H9 (cell line): Measurements from ENCODE around the gene UGT2A1. TPM values are rescaled to one million over a fixed set of nuclear protein-coding genes. Genes with fewer than 3 reads are reported as not detected.

Source experiments
- DNase-seq: peaks from one replicate; pipeline ENCODE4 v3.0.0-alpha.2; 2017
- H2AFZ ChIP-seq: one replicate; pipeline ENCODE4 v1.6.1; 2013; ENCODE audit warnings: mild to moderate bottlenecking, low read length, control low read depth, moderate library complexity
- H2AK5ac ChIP-seq: 2 replicates; pipeline ENCODE4 v1.6.1; 2013; ENCODE audit warnings: low read length, control low read depth, mixed read lengths; ENCODE audit not compliant: insufficient read length
- H2BK120ac ChIP-seq: one replicate; pipeline ENCODE4 v1.6.1; 2013; ENCODE audit warnings: low read depth, mild to moderate bottlenecking, low read length, control low read depth, inconsistent platforms; ENCODE audit not compliant: poor library complexity, severe bottlenecking
- H2BK12ac ChIP-seq: 2 replicates; pipeline ENCODE4 v1.6.1; 2013; ENCODE audit warnings: low read length, control low read depth, mixed read lengths, low read depth; ENCODE audit not compliant: insufficient read length
- H2BK15ac ChIP-seq: 2 replicates; pipeline ENCODE4 v1.6.1; 2013; ENCODE audit warnings: low read depth, low read length, control low read depth
- H2BK20ac ChIP-seq: one replicate; pipeline ENCODE4 v1.6.1; 2013; ENCODE audit warnings: low read depth, mild to moderate bottlenecking, low read length, control low read depth, inconsistent platforms; ENCODE audit not compliant: poor library complexity, severe bottlenecking
- H2BK5ac ChIP-seq: 2 replicates; pipeline ENCODE4 v1.6.1; 2013; ENCODE audit warnings: low read length, control low read depth, mixed read lengths; ENCODE audit not compliant: insufficient read length
- H3K14ac ChIP-seq: 2 replicates; pipeline ENCODE4 v1.6.1; 2013; ENCODE audit warnings: low read length, control low read depth; ENCODE audit not compliant: insufficient read depth
- H3K18ac ChIP-seq: 2 replicates; pipeline ENCODE4 v1.6.1; 2013; ENCODE audit warnings: low read depth, mild to moderate bottlenecking, mixed read lengths, low read length, control low read depth; ENCODE audit not compliant: insufficient read length
- H3K23ac ChIP-seq: 2 replicates; pipeline ENCODE4 v1.6.1; 2013; ENCODE audit warnings: low read length, control low read depth, mixed read lengths, low read depth; ENCODE audit not compliant: insufficient read length
- H3K23me2 ChIP-seq: 2 replicates; pipeline ENCODE4 v1.6.1; 2013; ENCODE audit warnings: low read depth, mild to moderate bottlenecking, mixed read lengths, low read length, control low read depth; ENCODE audit not compliant: insufficient read length, poor library complexity, severe bottlenecking
- H3K27ac ChIP-seq: 2 replicates; pipeline ENCODE4 v1.5.1; 2013; ENCODE audit warnings: low read length, control low read depth, mixed read lengths, low read depth; ENCODE audit not compliant: insufficient read length
- H3K27me3 ChIP-seq: 2 replicates; pipeline ENCODE4 v1.6.1; 2013; ENCODE audit warnings: low read length, control low read depth, inconsistent platforms; ENCODE audit not compliant: insufficient read depth
- H3K4ac ChIP-seq: 2 replicates; pipeline ENCODE4 v1.6.1; 2013; ENCODE audit warnings: low read depth, mild to moderate bottlenecking, control low read depth, inconsistent platforms, low read length, moderate library complexity
- H3K4me1 ChIP-seq: 2 replicates; pipeline ENCODE4 v1.6.1; 2013; ENCODE audit warnings: low read length, control low read depth, inconsistent platforms; ENCODE audit not compliant: insufficient read depth
- H3K4me2 ChIP-seq: 2 replicates; pipeline ENCODE4 v1.6.1; 2013; ENCODE audit warnings: low read length, control low read depth, mixed read lengths; ENCODE audit not compliant: insufficient read length, insufficient read depth
- H3K56ac ChIP-seq: 2 replicates; pipeline ENCODE4 v1.6.1; 2013; ENCODE audit warnings: low read depth, mild to moderate bottlenecking, mixed read lengths, low read length, control low read depth; ENCODE audit not compliant: insufficient read length
- H3K79me1 ChIP-seq: 2 replicates; pipeline ENCODE4 v1.6.1; 2013; ENCODE audit warnings: low read depth, mild to moderate bottlenecking, moderate library complexity, low read length, control low read depth, inconsistent platforms; ENCODE audit not compliant: insufficient read depth, poor library complexity, severe bottlenecking
- H3K79me2 ChIP-seq: 2 replicates; pipeline ENCODE4 v1.6.1; 2013; ENCODE audit warnings: low read length, control low read depth, inconsistent platforms; ENCODE audit not compliant: insufficient read depth
- H3K9ac ChIP-seq: 2 replicates; pipeline ENCODE4 v1.6.1; 2013; ENCODE audit warnings: low read length, control low read depth, mixed read lengths; ENCODE audit not compliant: insufficient read length; ENCODE audit errors: extremely low read depth
- H3K9me3 ChIP-seq: one replicate; pipeline ENCODE4 v1.6.1; 2013; ENCODE audit warnings: low read depth, low read length, inconsistent platforms; ENCODE audit not compliant: control insufficient read depth
- H3T11ph ChIP-seq: one replicate; pipeline ENCODE4 v1.6.1; 2013; ENCODE audit warnings: mild to moderate bottlenecking, low read length, control low read depth, inconsistent platforms
- H4K20me1 ChIP-seq: one replicate; pipeline ENCODE4 v1.6.1; 2013; ENCODE audit not compliant: control insufficient read depth, insufficient read length, insufficient read depth
- H4K5ac ChIP-seq: 2 replicates; pipeline ENCODE4 v1.6.1; 2013; ENCODE audit warnings: low read depth, mild to moderate bottlenecking, mixed read lengths, low read length, control low read depth; ENCODE audit not compliant: insufficient read length
- H4K8ac ChIP-seq: replicated peaks from 2 replicates; pipeline ENCODE4 v1.6.1; 2013; ENCODE audit warnings: low read length, control low read depth, mixed read lengths, low read depth; ENCODE audit not compliant: insufficient read length
- H4K91ac ChIP-seq: 2 replicates; pipeline ENCODE4 v1.6.1; 2013; ENCODE audit warnings: low read depth, mild to moderate bottlenecking, moderate library complexity, mixed read lengths, low read length, control low read depth; ENCODE audit not compliant: insufficient read length
- H3K27ac Mint-ChIP-seq, 3 experiments: 2 replicates in 2 of 3; 3 replicates in 1 of 3; pipeline ENCODE4 v1.8.0; 2020 to 2021; ENCODE audit warnings: mixed read lengths in 3 of 3, mild to moderate bottlenecking in 1 of 3, moderate library complexity in 1 of 3
- H3K27me3 Mint-ChIP-seq: 2 replicates; pipeline ENCODE4 v1.8.0; 2021; ENCODE audit warnings: low read depth, mild to moderate bottlenecking, moderate library complexity, mixed read lengths
- H3K36me3 Mint-ChIP-seq, 3 experiments: 2 replicates in 2 of 3; 3 replicates in 1 of 3; pipeline ENCODE4 v1.8.0; 2020 to 2021; ENCODE audit warnings: low read depth in 3 of 3, mixed read lengths in 3 of 3; ENCODE audit not compliant: insufficient read depth in 1 of 3
- H3K4me1 Mint-ChIP-seq, 2 experiments: 2 replicates each; pipeline ENCODE4 v1.8.0; 2020; ENCODE audit warnings: mixed read lengths in 2 of 2
- H3K4me3 Mint-ChIP-seq, 2 experiments: 2 replicates in 1 of 2; 3 replicates in 1 of 2; pipeline ENCODE4 v1.8.0; 2020 to 2021; ENCODE audit warnings: mild to moderate bottlenecking in 2 of 2, mixed read lengths in 2 of 2, moderate library complexity in 1 of 2
- H3K9me3 Mint-ChIP-seq, 2 experiments: 2 replicates in 1 of 2; 3 replicates in 1 of 2; pipeline ENCODE4 v1.8.0; 2020; ENCODE audit warnings: mild to moderate bottlenecking in 2 of 2, mixed read lengths in 2 of 2, moderate library complexity in 1 of 2
- CTCF ChIP-seq: fragments of 200-600 bp; sonication (generic); conservative IDR thresholded peaks from 3 replicates; pipeline ENCODE4 v1.8.0; 2021; ENCODE audit warnings: antibody characterized with exemption, mild to moderate bottlenecking
- WGBS: extraction: QIAGEN DNeasy Blood & Tissue Kit; methylation state at CpG from one replicate; pipeline ENCODE4 v1.1.7; 2013; ENCODE audit warnings: missing lambda C conversion rate, low lambda C conversion rate, mixed read lengths; ENCODE audit not compliant: insufficient read length; ENCODE audit errors: extremely low coverage; 5-methylcytosine and 5-hydroxymethylcytosine counted together
- total RNA-seq: library from RNA; stranded (reverse); gene quantifications from 2 replicates; pipeline ENCODE4 v1.2.1, GENCODE V29; 2021

Gene UGT2A1
- total RNA-seq, 1 experiment from 2014 or later, result not detected

GRCh38 chr4:69650872-69651271, 2.2 kb downstream of the UGT2A1 start:
- no peaks in the 10 kb centered on the region for H3K27me3 ChIP-seq
- H2BK5ac ChIP-seq, result no peak overlapping the region
- no peak overlapping the region for H3K23ac ChIP-seq
- H3K36me3 Mint-ChIP-seq, result no peaks in the 10 kb centered on the region
- H3K79me2 ChIP-seq, result no peaks in the 10 kb centered on the region
- no peak for DNase-seq
- no peak overlapping the region for H2BK12ac ChIP-seq
- no peak overlapping the region for H3K18ac ChIP-seq
- no peak overlapping the region for H3K4me2 ChIP-seq
- no peak overlapping the region for H2BK15ac ChIP-seq
- no peaks in the 10 kb centered on the region for H3K4me1 Mint-ChIP-seq
- H3K9ac ChIP-seq, result no peak overlapping the region
- H3K56ac ChIP-seq, result no peak overlapping the region
- no peaks in the 10 kb centered on the region for H3K23me2 ChIP-seq
- H3K27ac Mint-ChIP-seq, result no peak overlapping the region
- no CpG with 5 or more reads among the region's 3 CpGs for WGBS
- H3K79me1 ChIP-seq, result no peaks in the 10 kb centered on the region
- no peak for TF ChIP-seq CTCF
- H2BK120ac ChIP-seq, result no peak overlapping the region
- no peaks in the 10 kb centered on the region for H3K9me3 ChIP-seq
- H4K20me1 ChIP-seq, result no peaks in the 10 kb centered on the region
- H4K8ac ChIP-seq, result no peak overlapping the region
- no peak overlapping the region for H2BK20ac ChIP-seq
- no peak overlapping the region for H3K4me3 Mint-ChIP-seq
- H3K4ac ChIP-seq, result no peak overlapping the region
- H3K14ac ChIP-seq, result no peak overlapping the region
- no peaks in the 10 kb centered on the region for H3K27me3 Mint-ChIP-seq
- no peak overlapping the region for H3T11ph ChIP-seq
- H3K4me1 ChIP-seq, result no peaks in the 10 kb centered on the region; the same call in 1 of the 2 replicates
- H3K27ac ChIP-seq, result no peak overlapping the region
- H3K9me3 Mint-ChIP-seq, result no peaks in the 10 kb centered on the region
- H4K5ac ChIP-seq, result no peak overlapping the region
- no peak overlapping the region for H4K91ac ChIP-seq
- H2AFZ ChIP-seq, result no peak overlapping the region
- H2AK5ac ChIP-seq, result no peak overlapping the region
